ENCODE data around the gene DTYMK.
"Not testable (repeated sequence)": the region's sequence is repeated elsewhere in the genome, so short reads cannot be mapped to it uniquely, and the experiment has no call there.

DTYMK gene

GRCh38 chr2:241671457-241672240 lies 15.0 kb downstream of the DTYMK start:
- DNase-seq, result no peak

GRCh38 chr2:241670333-241671110 lies 16.1 kb downstream of the DTYMK start:
- DNase-seq, result no peak

GRCh38 chr2:241668839-241669238 lies 17.8 kb downstream of the DTYMK start:
- DNase-seq, result no peak

- DNase-seq, result no peak
These were observed 18.3 kb downstream of the DTYMK start for GRCh38 chr2:241668354-241668753.

- no peak for DNase-seq
These were observed 19.8 kb downstream of the DTYMK start for GRCh38 chr2:241666627-241667400.

GRCh38 chr2:241665731-241666440 lies 20.7 kb downstream of the DTYMK start:
- no peak for DNase-seq

- DNase-seq, result not testable (repeated sequence)
These were observed 23.9 kb downstream of the DTYMK start for GRCh38 chr2:241662731-241663130.

GRCh38 chr2:241660593-241661213 lies 25.9 kb downstream of the DTYMK start:
- no peak for DNase-seq

- DNase-seq, result peak; percentile 38
These were observed 27.4 kb downstream of the DTYMK start for GRCh38 chr2:241659150-241659739.

- no peak for DNase-seq
These were observed 28.3 kb downstream of the DTYMK start for GRCh38 chr2:241658296-241658695.

GRCh38 chr2:241657786-241658254 lies 28.8 kb downstream of the DTYMK start:
- no peak for DNase-seq

GRCh38 chr2:241656190-241656741 lies 30.3 kb downstream of the DTYMK start:
- DNase-seq, result no peak

GRCh38 chr2:241655516-241656189 lies 31.0 kb downstream of the DTYMK start:
- DNase-seq, result no peak

GRCh38 chr2:241654551-241654950 lies 32.1 kb downstream of the DTYMK start:
- no peak for DNase-seq

- no peak for DNase-seq
These were observed 33.3 kb downstream of the DTYMK start for GRCh38 chr2:241653210-241653750.

GRCh38 chr2:241652722-241653121 lies 33.9 kb downstream of the DTYMK start:
- no peak for DNase-seq

GRCh38 chr2:241652142-241652541 lies 34.5 kb downstream of the DTYMK start:
- no peak for DNase-seq

- no peak for DNase-seq
These were observed 36.7 kb downstream of the DTYMK start for GRCh38 chr2:241649927-241650326.

GRCh38 chr2:241649404-241649803 lies 37.2 kb downstream of the DTYMK start:
- no peak for DNase-seq

- DNase-seq, result no peak
These were observed 38.2 kb downstream of the DTYMK start for GRCh38 chr2:241648453-241648852.
